Activated naive CD8-positive, alpha-beta T cell (primary cell): ENCODE results near the gene VPS52.
"Not testable (repeated sequence)": the region's sequence is repeated elsewhere in the genome, so short reads cannot be mapped to it uniquely, and the experiment has no call there.

ENCODE experiments used
- H3K27ac Mint-ChIP-seq: one replicate; pipeline ENCODE4 v1.8.0; 2021; ENCODE audit warnings: mixed read lengths
- H3K27me3 Mint-ChIP-seq: one replicate; pipeline ENCODE4 v1.8.0; 2021; ENCODE audit warnings: mixed read lengths
- H3K36me3 Mint-ChIP-seq: one replicate; pipeline ENCODE4 v1.8.0; 2021; ENCODE audit warnings: mixed read lengths
- H3K4me1 Mint-ChIP-seq: one replicate; pipeline ENCODE4 v1.8.0; 2021; ENCODE audit warnings: low read depth, mixed read lengths
- H3K4me3 Mint-ChIP-seq: one replicate; pipeline ENCODE4 v1.8.0; 2021; ENCODE audit warnings: mild to moderate bottlenecking, mixed read lengths
- H3K9me3 Mint-ChIP-seq: one replicate; pipeline ENCODE4 v1.8.0; 2021; ENCODE audit warnings: low read depth, mixed read lengths

VPS52 gene

DNA sequence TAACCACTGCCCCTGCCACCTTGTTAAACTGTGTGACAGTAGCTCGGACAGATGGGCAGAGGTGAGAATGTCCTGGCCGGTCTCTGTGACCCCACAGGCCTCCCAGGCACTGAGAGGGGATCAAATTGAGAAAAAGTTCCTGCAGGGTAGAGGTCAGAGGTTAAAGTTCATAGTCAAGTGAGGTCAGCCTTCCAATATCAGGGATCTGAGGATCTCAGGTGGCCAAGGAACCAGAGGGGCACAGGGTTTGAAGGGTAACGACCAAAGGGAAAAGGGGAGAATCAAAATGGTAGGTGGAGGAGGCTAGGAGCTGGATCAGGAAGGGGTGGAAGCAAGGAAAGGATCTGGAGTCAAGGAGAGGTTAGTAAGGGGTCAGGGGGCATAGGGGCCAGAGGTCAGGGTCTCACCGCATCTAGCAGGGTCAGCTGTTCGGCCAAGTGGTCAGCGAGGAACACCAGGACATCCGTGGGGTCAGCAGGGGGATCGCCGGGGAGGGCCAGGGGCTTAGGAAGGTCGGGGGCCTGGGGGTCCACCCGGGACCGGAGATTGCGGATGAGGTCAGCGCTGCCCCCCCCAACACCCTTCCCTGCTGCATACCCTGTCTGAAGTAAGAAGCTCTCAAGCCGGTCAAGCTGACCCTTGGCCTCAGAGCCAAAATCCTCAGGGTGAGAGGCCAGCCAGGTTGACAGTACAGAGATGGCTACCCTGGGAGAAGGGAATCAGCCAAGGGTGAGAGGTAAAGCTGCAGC is 24.1 kb upstream of the VPS52 start:
- no peaks in the 10 kb centered on the region for H3K9me3 Mint-ChIP-seq
- H3K36me3 Mint-ChIP-seq = peaks cover 3% of the 10 kb centered on the region
- H3K27me3 Mint-ChIP-seq = no peaks in the 10 kb centered on the region
- peaks cover 32% of the 10 kb centered on the region for H3K4me1 Mint-ChIP-seq
- H3K27ac Mint-ChIP-seq = peak overlapping the region; percentile 55
- peak overlapping the region; percentile 23 for H3K4me3 Mint-ChIP-seq

DNA sequence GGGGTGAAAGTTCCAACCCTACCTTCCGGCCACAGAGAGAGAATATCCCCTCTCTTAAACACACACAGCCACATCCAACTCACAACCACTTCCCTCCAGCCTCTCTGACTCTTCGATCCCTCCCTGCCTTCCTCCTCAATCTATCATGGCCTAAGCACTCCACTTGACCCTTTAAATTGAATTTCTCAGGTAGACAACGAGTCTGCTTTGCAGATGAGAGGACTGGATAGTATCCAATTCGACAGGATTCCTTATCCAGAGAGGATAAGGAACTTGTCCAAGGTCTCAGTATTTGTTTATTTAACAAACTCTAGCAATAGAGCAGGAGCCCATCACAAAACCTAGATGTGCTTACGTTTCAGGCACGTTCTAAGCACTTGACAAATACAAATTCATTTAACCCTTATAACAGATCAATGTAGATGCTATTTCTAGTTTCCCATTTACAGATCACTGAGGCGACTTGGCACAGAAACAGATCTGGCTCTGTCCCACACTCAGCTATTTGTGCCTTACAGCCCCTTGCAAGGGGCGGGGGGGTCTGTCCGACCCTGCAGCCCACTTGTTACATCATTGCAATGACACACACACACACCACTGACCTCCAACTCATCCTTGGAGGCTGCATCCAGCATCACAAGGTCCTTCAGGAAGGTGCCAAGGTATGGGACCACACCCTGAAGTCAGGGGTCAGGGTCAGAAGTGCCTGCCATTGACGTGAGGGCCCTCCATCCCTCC is 22.6 kb upstream of the VPS52 start:
- Mint-ChIP-seq H3K4me1 (peaks cover 31% of the 10 kb centered on the region), H3K27me3 (no peaks in the 10 kb centered on the region), H3K36me3 (peaks cover 2% of the 10 kb centered on the region), H3K9me3 (no peaks in the 10 kb centered on the region), H3K27ac (no peak overlapping the region), H3K4me3 (peak overlapping the region; percentile 5)

DNA sequence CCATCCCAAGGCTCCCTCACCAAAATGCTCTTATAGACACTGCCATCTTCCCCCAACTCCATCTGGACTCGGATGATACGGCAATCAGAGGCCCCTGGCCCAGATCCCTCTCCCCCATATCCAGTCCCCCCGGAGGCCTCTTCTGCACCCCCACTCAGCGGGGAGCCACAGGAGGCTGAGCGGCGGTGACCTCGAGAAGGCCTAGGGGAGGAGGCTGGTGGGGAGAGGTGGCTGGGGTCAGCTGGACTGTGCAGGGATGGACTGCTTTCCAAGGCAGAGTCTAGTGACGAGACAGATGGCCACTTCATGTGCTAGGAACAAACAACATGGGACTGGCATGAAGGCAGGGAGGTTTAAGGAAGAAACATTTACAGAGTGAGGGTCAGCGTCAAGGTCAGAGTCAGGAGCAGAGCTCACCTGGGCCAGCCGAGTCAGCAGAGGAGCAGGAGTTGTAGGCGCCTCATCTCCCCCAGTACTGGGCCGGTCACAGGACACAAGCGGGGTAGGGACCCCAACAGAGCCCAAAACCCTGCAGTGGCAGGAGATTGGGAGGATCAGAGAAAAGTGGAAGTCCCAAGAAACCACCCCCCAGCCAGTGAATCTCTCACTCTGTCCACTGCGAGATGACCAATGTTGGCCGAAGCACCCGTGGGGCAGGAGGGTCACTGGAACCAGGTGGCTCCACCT is 21.5 kb upstream of the VPS52 start:
- Mint-ChIP-seq H3K27me3 (no peaks in the 10 kb centered on the region), H3K36me3 (peaks cover 2% of the 10 kb centered on the region), H3K4me1 (peaks cover 36% of the 10 kb centered on the region), H3K4me3 (no peak overlapping the region), H3K9me3 (no peaks in the 10 kb centered on the region), H3K27ac (peak overlapping the region; percentile 30)

DNA sequence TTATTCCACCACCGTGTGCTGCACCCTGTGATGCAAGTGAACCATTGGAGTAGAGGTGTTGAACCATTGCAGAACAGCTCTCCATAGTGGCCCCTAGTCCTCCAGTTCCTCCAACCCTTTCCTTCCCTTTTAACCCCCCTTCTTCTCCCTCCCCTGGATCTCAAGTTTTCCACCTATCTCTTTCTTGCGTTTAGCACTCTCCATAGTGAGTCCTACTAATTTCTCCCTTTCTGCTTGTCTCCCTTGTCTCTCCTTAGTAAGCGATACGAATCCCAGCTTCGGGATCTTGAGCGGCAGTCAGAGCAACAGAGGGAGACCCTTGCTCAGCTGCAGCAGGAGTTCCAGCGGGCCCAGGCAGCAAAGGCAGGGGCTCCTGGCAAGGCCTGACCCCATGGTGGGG is 18.8 kb upstream of the VPS52 start:
- Mint-ChIP-seq H3K27me3 (no peaks in the 10 kb centered on the region), H3K27ac (peak overlapping the region; percentile 91), H3K4me3 (peak overlapping the region; percentile 99), H3K4me1 (peaks cover 37% of the 10 kb centered on the region), H3K9me3 (no peaks in the 10 kb centered on the region), H3K36me3 (peaks cover 6% of the 10 kb centered on the region)

- Mint-ChIP-seq H3K36me3 (peaks cover 6% of the 10 kb centered on the region), H3K9me3 (no peaks in the 10 kb centered on the region), H3K4me1 (peaks cover 37% of the 10 kb centered on the region), H3K27ac (peak overlapping the region; percentile 91), H3K4me3 (peak overlapping the region; percentile 99), H3K27me3 (no peaks in the 10 kb centered on the region)
Measured at GRCh38 chr6:33289784-33290315, 18.2 kb upstream of the VPS52 start.

- Mint-ChIP-seq H3K4me1 (peaks cover 37% of the 10 kb centered on the region), H3K27ac (peak within 1 kb of the TSS; percentile 91), H3K36me3 (peaks cover 6% of the 10 kb centered on the region), H3K4me3 (peak within 1 kb of the TSS; percentile 99), H3K9me3 (no peaks in the 10 kb centered on the region), H3K27me3 (no peaks in the 10 kb centered on the region)
Measured at GRCh38 chr6:33288921-33289783, 17.5 kb upstream of the VPS52 start, which contains the start of the genes PFDN6 and WDR46. TSS of gene PFDN6 (plus strand) at chr6:33289601. CDS start at chr6:33289857, 256 bp downstream. TSS of gene WDR46 (minus strand) at chr6:33289239. CDS start at chr6:33289170, 69 bp downstream.

DNA sequence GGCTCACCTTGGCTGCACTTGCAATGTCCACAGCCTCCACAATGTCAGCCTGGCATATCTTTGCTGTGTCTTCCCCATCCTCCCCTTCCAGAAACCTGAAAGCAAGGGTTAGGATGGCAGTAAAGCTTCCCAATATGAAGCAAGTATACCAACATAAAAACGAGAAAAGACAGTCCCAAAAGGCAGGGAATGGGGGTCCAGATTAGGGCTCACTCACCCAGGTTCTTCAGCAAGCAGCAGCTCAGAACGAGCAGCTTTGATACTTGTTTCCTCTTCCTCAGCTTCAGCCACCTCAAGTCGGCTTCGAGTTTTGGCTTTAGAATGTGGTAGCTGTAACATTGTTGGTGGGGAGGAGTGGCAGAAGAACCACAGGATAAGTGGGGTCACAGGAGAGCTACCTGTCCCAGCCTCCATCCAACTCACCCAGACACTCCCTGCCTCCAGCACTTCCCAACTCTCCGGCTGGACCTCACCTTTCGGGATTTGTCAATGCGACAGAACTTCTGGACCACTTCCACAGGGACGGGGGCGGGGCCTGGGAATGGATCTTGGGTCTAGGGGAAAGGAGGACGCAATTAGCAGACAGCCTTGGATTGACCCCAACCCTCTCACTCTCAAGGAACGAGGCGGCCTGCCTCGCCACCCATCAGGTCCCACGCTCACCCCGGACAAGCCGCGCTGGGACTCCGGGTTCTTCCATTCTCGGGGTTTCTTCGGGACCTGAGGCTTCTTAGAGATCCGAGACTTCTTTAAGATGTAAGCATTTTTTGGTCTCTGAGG is 16.7 kb upstream of the VPS52 start:
- Mint-ChIP-seq H3K27me3 (no peaks in the 10 kb centered on the region), H3K9me3 (no peaks in the 10 kb centered on the region), H3K4me1 (peaks cover 37% of the 10 kb centered on the region), H3K27ac (peak overlapping the region; percentile 91), H3K4me3 (peak overlapping the region; percentile 99), H3K36me3 (peaks cover 6% of the 10 kb centered on the region)

DNA sequence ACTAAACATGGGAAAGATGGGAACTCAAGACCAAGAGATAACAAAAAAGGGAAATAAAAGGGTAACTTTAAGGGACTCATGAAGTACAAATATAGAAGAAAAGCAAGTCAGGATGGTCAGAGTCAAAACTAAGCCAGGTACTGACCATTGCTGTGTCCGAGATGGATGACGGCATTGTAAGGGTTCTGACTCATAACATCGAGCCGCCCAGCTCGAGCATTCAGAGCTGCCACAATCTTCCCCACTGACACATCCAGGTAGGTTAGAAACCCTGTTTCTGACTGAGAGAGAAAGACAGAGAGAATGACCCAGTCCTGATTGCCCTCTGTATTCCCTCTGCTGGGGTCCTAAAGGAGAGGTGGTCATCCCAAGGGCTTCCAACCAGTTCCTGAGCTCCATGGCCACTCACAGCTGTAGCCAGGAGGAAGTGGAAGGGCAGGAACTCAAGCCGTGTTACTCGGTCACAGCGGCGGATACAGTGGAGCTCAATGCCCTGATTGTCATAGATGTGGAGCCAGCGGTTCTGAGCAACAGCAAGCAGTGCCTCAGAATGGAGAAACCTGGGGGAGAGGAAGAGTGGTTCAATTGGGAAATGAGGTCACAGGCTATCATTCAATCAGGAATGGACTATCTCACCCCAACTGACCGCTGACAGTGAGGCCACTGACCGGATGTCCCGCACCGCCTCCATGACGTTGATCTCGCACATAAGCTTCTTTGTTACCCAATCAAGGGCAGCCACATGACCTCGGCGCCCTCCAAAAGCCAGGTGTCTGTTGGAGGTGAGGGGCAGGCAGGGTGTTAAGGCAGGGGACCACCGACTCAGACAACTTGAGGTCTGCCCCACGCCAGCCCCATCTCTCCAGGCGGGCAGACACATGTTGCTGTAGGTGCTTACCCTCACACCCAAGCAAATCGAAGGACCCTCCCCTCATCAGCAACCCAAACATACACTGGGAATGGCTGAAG is 15.6 kb upstream of the VPS52 start:
- Mint-ChIP-seq H3K9me3 (no peaks in the 10 kb centered on the region), H3K27ac (peak overlapping the region; percentile 35), H3K4me1 (peaks cover 37% of the 10 kb centered on the region), H3K27me3 (no peaks in the 10 kb centered on the region), H3K4me3 (peak overlapping the region; percentile 99), H3K36me3 (peaks cover 6% of the 10 kb centered on the region)

GRCh38 chr6:33285214-33285613 is 13.5 kb upstream of the VPS52 start:
- not testable (repeated sequence) for H3K4me3 Mint-ChIP-seq, H3K36me3 Mint-ChIP-seq, H3K27me3 Mint-ChIP-seq, H3K27ac Mint-ChIP-seq, H3K9me3 Mint-ChIP-seq
- H3K4me1 Mint-ChIP-seq = peaks cover 29% of the 10 kb centered on the region

- Mint-ChIP-seq H3K9me3 (no peaks in the 10 kb centered on the region), H3K4me1 (peaks cover 27% of the 10 kb centered on the region), H3K27me3 (no peaks in the 10 kb centered on the region), H3K36me3 (no peaks in the 10 kb centered on the region), H3K4me3 (no peak overlapping the region), H3K27ac (peak overlapping the region; percentile 61)
Measured at GRCh38 chr6:33280539-33280938, 8.9 kb upstream of the VPS52 start.

- Mint-ChIP-seq H3K27me3 (no peaks in the 10 kb centered on the region), H3K27ac (no peak overlapping the region), H3K4me3 (no peak overlapping the region), H3K9me3 (no peaks in the 10 kb centered on the region), H3K4me1 (peaks cover 30% of the 10 kb centered on the region), H3K36me3 (no peaks in the 10 kb centered on the region)
Measured at GRCh38 chr6:33279971-33280511, 8.4 kb upstream of the VPS52 start.

DNA sequence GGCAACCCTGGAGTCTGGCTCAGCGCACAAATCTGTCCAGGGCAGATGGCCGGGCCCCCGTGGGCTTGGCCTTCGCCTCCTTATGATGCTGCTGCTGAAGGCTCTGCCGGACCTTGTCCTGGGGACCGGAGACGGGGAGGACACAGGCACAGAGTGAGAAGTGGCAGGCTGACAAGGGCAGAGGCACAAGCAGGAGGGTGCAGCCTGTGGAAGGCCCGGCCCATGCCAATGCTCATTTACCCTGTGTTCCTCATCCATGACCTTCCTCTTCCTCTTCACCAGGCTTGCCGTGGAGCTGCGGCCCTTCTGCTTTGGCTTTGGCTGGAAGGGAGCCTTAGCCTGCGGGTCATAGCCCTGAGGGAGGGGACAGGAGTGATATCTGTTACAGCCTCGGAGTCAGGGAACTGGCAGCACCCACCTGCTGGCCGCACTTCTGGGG is 7.6 kb upstream of the VPS52 start:
- no peaks in the 10 kb centered on the region for H3K27me3 Mint-ChIP-seq
- peaks cover 7% of the 10 kb centered on the region for H3K36me3 Mint-ChIP-seq
- H3K27ac Mint-ChIP-seq = no peak overlapping the region
- no peaks in the 10 kb centered on the region for H3K9me3 Mint-ChIP-seq
- H3K4me1 Mint-ChIP-seq = peaks cover 38% of the 10 kb centered on the region
- H3K4me3 Mint-ChIP-seq = no peak overlapping the region
